T-helper 1 cell treated with Interleukin-12 subunit alpha and Interleukin-12 subunit beta and Interleukin-4 antibody, amounts not matched to agents 30 μg/mL and 1 μg/mL, for 36 hours (primary cell): ENCODE measurements around the gene SPSB4.

Source experiments
- H3K27ac Mint-ChIP-seq: one replicate; pipeline ENCODE4 v1.8.0; 2021; ENCODE audit warnings: mild to moderate bottlenecking, mixed read lengths
- H3K27me3 Mint-ChIP-seq: one replicate; pipeline ENCODE4 v1.8.0; 2021; ENCODE audit warnings: low read depth, mixed read lengths
- H3K36me3 Mint-ChIP-seq: one replicate; pipeline ENCODE4 v1.8.0; 2021; ENCODE audit warnings: low read depth, mixed read lengths
- H3K4me1 Mint-ChIP-seq: one replicate; pipeline ENCODE4 v1.8.0; 2021; ENCODE audit warnings: low read depth, mixed read lengths
- H3K4me3 Mint-ChIP-seq: one replicate; pipeline ENCODE4 v1.8.0; 2021; ENCODE audit warnings: mild to moderate bottlenecking, moderate library complexity, mixed read lengths
- H3K9me3 Mint-ChIP-seq: one replicate; pipeline ENCODE4 v1.8.0; 2021; ENCODE audit warnings: mixed read lengths

SPSB4 gene

GRCh38 chr3:141122455-141123030 lies 71.4 kb downstream of the SPSB4 start:
- H3K36me3 Mint-ChIP-seq, result no peaks in the 10 kb centered on the region
- peaks cover 33% of the 10 kb centered on the region for H3K27me3 Mint-ChIP-seq
- no peaks in the 10 kb centered on the region for H3K9me3 Mint-ChIP-seq
- no peak overlapping the region for H3K27ac Mint-ChIP-seq
- H3K4me1 Mint-ChIP-seq, result no peaks in the 10 kb centered on the region
- H3K4me3 Mint-ChIP-seq, result no peak overlapping the region

- Mint-ChIP-seq H3K4me3 (no peak overlapping the region), H3K36me3 (no peaks in the 10 kb centered on the region), H3K27me3 (peaks cover 30% of the 10 kb centered on the region), H3K4me1 (no peaks in the 10 kb centered on the region), H3K9me3 (no peaks in the 10 kb centered on the region), H3K27ac (no peak overlapping the region)
Observed at GRCh38 chr3:141123677-141124410, 72.7 kb downstream of the SPSB4 start.

GRCh38 chr3:141124715-141125114 lies 73.6 kb downstream of the SPSB4 start:
- no peaks in the 10 kb centered on the region for H3K36me3 Mint-ChIP-seq
- no peaks in the 10 kb centered on the region for H3K4me1 Mint-ChIP-seq
- H3K27ac Mint-ChIP-seq, result no peak overlapping the region
- H3K9me3 Mint-ChIP-seq, result no peaks in the 10 kb centered on the region
- H3K4me3 Mint-ChIP-seq, result no peak overlapping the region
- H3K27me3 Mint-ChIP-seq, result peaks cover 23% of the 10 kb centered on the region

DNA sequence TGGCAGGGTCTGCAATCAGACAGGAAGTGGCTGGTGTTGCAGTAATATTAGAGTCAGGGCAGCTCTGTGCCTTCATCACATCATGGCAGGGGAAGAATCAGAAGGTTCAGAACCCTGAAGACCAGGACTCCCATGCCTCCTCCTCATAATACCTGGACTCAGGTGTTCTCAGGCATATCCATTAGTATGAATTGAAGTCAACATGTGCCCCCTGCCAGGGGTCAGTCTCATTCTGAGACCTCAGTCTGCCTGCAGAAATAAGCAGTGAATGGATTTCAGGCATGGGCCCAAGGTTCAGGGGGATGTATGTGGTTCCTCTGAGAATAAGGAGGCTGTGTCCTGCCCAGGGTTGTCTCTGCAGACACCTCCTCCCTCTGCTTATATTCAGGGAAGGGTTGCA lies 74.2 kb downstream of the SPSB4 start:
- Mint-ChIP-seq H3K27ac (no peak overlapping the region), H3K27me3 (peaks cover 16% of the 10 kb centered on the region), H3K4me3 (no peak overlapping the region), H3K36me3 (no peaks in the 10 kb centered on the region), H3K4me1 (no peaks in the 10 kb centered on the region), H3K9me3 (no peaks in the 10 kb centered on the region)

- no peak overlapping the region for H3K27ac Mint-ChIP-seq
- H3K36me3 Mint-ChIP-seq, result no peaks in the 10 kb centered on the region
- peaks cover 8% of the 10 kb centered on the region for H3K27me3 Mint-ChIP-seq
- H3K9me3 Mint-ChIP-seq, result no peaks in the 10 kb centered on the region
- no peak overlapping the region for H3K4me3 Mint-ChIP-seq
- H3K4me1 Mint-ChIP-seq, result no peaks in the 10 kb centered on the region
Observed at GRCh38 chr3:141126661-141127343, 75.7 kb downstream of the SPSB4 start.

GRCh38 chr3:141127344-141128125 lies 76.4 kb downstream of the SPSB4 start:
- Mint-ChIP-seq H3K4me3 (no peak overlapping the region), H3K36me3 (no peaks in the 10 kb centered on the region), H3K4me1 (no peaks in the 10 kb centered on the region), H3K27ac (no peak overlapping the region), H3K9me3 (no peaks in the 10 kb centered on the region), H3K27me3 (peaks cover 6% of the 10 kb centered on the region)

GRCh38 chr3:141128126-141128777 lies 77.1 kb downstream of the SPSB4 start:
- Mint-ChIP-seq H3K27me3 (peaks cover under 1% of the 10 kb centered on the region), H3K36me3 (no peaks in the 10 kb centered on the region), H3K27ac (no peak overlapping the region), H3K4me3 (no peak overlapping the region), H3K4me1 (no peaks in the 10 kb centered on the region), H3K9me3 (no peaks in the 10 kb centered on the region)

DNA sequence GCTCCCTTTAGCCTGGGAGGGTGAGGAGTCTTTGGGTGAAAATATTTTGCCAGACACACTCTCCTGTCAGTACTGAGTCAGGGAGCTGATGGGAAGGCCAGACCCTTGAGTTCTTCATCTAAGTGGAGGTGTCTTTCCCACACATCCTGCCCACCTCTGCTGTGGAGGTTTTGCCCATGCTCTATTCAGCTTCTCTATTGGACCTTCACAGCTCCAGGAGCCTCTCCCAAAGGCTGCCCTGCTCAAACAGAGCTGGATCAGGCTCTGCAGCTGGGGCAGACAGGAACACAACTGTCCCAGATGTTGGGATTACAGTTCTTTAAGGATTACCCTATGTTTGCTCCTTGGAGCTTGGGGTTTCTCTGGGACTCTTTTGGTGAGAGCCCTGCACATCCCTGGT lies 77.9 kb downstream of the SPSB4 start:
- Mint-ChIP-seq H3K27me3 (no peaks in the 10 kb centered on the region), H3K36me3 (no peaks in the 10 kb centered on the region), H3K4me1 (no peaks in the 10 kb centered on the region), H3K9me3 (no peaks in the 10 kb centered on the region), H3K27ac (no peak overlapping the region), H3K4me3 (no peak overlapping the region)

DNA sequence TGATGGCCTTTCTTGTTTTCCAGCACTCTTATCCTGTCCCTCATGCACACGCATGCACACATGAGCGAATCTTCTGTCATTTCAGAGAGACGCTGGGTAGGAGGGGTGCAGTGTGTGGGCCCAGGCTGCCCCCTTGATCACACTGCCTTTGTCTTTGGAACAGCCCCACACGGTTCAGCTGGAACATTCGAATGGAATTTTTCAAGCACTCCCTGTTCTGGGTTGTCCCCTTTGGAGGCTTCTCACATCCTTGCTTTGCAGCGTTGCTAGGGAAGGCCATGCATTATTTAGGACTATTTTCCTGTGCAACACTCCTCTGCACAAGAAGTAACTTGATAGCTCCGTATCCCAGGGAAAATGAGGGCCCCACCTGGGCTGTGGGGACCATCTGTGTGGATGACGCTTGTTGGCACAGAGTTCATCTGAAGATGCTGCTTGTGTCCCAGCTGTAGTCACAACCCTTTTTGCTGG lies 78.4 kb downstream of the SPSB4 start:
- Mint-ChIP-seq H3K27me3 (no peaks in the 10 kb centered on the region), H3K4me3 (no peak overlapping the region), H3K36me3 (no peaks in the 10 kb centered on the region), H3K27ac (no peak overlapping the region), H3K9me3 (no peaks in the 10 kb centered on the region), H3K4me1 (no peaks in the 10 kb centered on the region)

- peaks cover 21% of the 10 kb centered on the region for H3K9me3 Mint-ChIP-seq
- H3K4me3 Mint-ChIP-seq, result no peak overlapping the region
- H3K4me1 Mint-ChIP-seq, result no peaks in the 10 kb centered on the region
- no peaks in the 10 kb centered on the region for H3K36me3 Mint-ChIP-seq
- H3K27me3 Mint-ChIP-seq, result peaks cover 9% of the 10 kb centered on the region
- no peak overlapping the region for H3K27ac Mint-ChIP-seq
Observed at GRCh38 chr3:141143517-141143916, 92.4 kb downstream of the SPSB4 start.

DNA sequence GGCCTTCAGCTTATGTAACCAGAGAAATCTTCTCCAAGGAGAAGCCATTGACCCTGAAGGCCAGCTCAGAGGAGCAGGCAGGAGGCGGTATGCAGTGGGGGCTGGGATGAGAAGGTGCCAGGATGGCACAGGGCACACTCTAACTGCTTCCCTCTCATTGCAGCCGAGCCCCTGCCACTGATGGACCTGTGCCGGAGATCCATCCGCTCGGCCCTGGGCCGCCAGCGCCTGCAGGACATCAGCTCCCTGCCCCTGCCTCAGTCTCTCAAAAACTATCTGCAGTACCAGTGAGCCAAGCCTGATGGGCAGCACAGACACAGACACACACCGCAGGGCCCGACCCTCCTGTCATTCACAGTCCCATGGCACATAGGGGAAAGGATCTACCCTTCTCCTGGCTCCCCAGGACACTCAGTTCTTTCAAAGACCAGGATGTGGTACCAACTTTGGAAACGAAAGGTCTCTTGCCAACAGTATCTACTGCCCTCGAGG lies 95.9 kb downstream of the SPSB4 start:
- H3K27ac Mint-ChIP-seq, result no peak overlapping the region
- H3K36me3 Mint-ChIP-seq, result no peaks in the 10 kb centered on the region
- H3K9me3 Mint-ChIP-seq, result peaks cover 12% of the 10 kb centered on the region
- H3K27me3 Mint-ChIP-seq, result peaks cover 5% of the 10 kb centered on the region
- no peak overlapping the region for H3K4me3 Mint-ChIP-seq
- H3K4me1 Mint-ChIP-seq, result peaks cover 3% of the 10 kb centered on the region

DNA sequence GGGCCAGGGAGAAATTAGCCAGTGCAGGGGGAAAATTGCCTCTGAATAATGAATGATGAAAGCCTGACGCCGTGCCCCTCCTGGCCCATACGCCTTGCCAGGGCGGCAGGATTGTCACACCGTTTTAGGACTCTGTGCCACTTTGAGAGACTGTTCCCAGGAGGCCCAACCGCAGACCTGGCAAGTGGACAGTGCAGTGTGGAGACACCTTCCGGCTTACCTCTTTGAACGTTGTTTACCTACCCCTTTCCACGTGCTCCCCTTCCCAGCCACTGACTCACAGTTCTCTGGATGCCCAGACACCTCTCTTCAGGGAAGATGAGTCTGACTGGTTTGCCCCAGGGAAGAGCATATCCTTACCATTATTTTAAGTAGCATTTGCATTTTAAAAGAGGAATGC lies 96.5 kb downstream of the SPSB4 start:
- Mint-ChIP-seq H3K9me3 (peaks cover 7% of the 10 kb centered on the region), H3K4me1 (peaks cover 3% of the 10 kb centered on the region), H3K4me3 (no peak overlapping the region), H3K27ac (no peak overlapping the region), H3K36me3 (no peaks in the 10 kb centered on the region), H3K27me3 (peaks cover 4% of the 10 kb centered on the region)

- Mint-ChIP-seq H3K4me1 (peaks cover 3% of the 10 kb centered on the region), H3K9me3 (peaks cover 5% of the 10 kb centered on the region), H3K36me3 (no peaks in the 10 kb centered on the region), H3K27me3 (peaks cover 4% of the 10 kb centered on the region), H3K4me3 (no peak overlapping the region), H3K27ac (no peak overlapping the region)
Observed at GRCh38 chr3:141148169-141148568, 97.0 kb downstream of the SPSB4 start.

DNA sequence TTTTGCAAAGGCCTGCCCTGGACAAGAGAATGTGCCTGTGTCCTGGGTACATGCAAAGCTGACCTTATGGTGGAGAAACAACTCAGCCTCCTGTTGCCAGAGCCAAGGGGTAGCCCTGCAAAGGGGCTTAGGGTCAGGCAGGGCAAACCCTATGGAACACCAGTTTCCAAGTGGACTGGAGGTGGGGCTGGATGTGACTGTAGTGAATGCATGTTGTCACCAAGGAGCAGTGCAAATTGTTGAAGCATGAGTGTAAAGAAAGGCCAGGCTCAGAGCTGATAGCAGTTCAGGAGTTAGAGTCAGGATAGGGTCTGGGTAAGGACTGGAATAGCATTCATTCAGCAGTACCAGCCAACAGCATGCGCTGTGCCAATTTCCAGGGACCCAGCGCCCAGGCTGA lies 97.6 kb downstream of the SPSB4 start:
- H3K36me3 Mint-ChIP-seq, result no peaks in the 10 kb centered on the region
- peaks cover 4% of the 10 kb centered on the region for H3K27me3 Mint-ChIP-seq
- peaks cover 3% of the 10 kb centered on the region for H3K4me1 Mint-ChIP-seq
- no peak overlapping the region for H3K4me3 Mint-ChIP-seq
- no peak overlapping the region for H3K27ac Mint-ChIP-seq
- H3K9me3 Mint-ChIP-seq, result peaks cover 3% of the 10 kb centered on the region
